H9 (cell line): ENCODE measurements around the gene SULT1C3. TPM values are rescaled to one million over a fixed set of nuclear protein-coding genes. Genes with fewer than 3 reads are reported as not detected.

Experiments used
- DNase-seq: peaks from one replicate; pipeline ENCODE4 v3.0.0-alpha.2; 2017
- H2AFZ ChIP-seq: one replicate; pipeline ENCODE4 v1.6.1; 2013; ENCODE audit warnings: mild to moderate bottlenecking, low read length, control low read depth, moderate library complexity
- H2AK5ac ChIP-seq: 2 replicates; pipeline ENCODE4 v1.6.1; 2013; ENCODE audit warnings: low read length, control low read depth, mixed read lengths; ENCODE audit not compliant: insufficient read length
- H2BK120ac ChIP-seq: one replicate; pipeline ENCODE4 v1.6.1; 2013; ENCODE audit warnings: low read depth, mild to moderate bottlenecking, low read length, control low read depth, inconsistent platforms; ENCODE audit not compliant: poor library complexity, severe bottlenecking
- H2BK12ac ChIP-seq: 2 replicates; pipeline ENCODE4 v1.6.1; 2013; ENCODE audit warnings: low read length, control low read depth, mixed read lengths, low read depth; ENCODE audit not compliant: insufficient read length
- H2BK15ac ChIP-seq: 2 replicates; pipeline ENCODE4 v1.6.1; 2013; ENCODE audit warnings: low read depth, low read length, control low read depth
- H2BK20ac ChIP-seq: one replicate; pipeline ENCODE4 v1.6.1; 2013; ENCODE audit warnings: low read depth, mild to moderate bottlenecking, low read length, control low read depth, inconsistent platforms; ENCODE audit not compliant: poor library complexity, severe bottlenecking
- H2BK5ac ChIP-seq: 2 replicates; pipeline ENCODE4 v1.6.1; 2013; ENCODE audit warnings: low read length, control low read depth, mixed read lengths; ENCODE audit not compliant: insufficient read length
- H3K14ac ChIP-seq: 2 replicates; pipeline ENCODE4 v1.6.1; 2013; ENCODE audit warnings: low read length, control low read depth; ENCODE audit not compliant: insufficient read depth
- H3K18ac ChIP-seq: 2 replicates; pipeline ENCODE4 v1.6.1; 2013; ENCODE audit warnings: low read depth, mild to moderate bottlenecking, mixed read lengths, low read length, control low read depth; ENCODE audit not compliant: insufficient read length
- H3K23ac ChIP-seq: 2 replicates; pipeline ENCODE4 v1.6.1; 2013; ENCODE audit warnings: low read length, control low read depth, mixed read lengths, low read depth; ENCODE audit not compliant: insufficient read length
- H3K23me2 ChIP-seq: 2 replicates; pipeline ENCODE4 v1.6.1; 2013; ENCODE audit warnings: low read depth, mild to moderate bottlenecking, mixed read lengths, low read length, control low read depth; ENCODE audit not compliant: insufficient read length, poor library complexity, severe bottlenecking
- H3K27ac ChIP-seq: 2 replicates; pipeline ENCODE4 v1.5.1; 2013; ENCODE audit warnings: low read length, control low read depth, mixed read lengths, low read depth; ENCODE audit not compliant: insufficient read length
- H3K27me3 ChIP-seq: 2 replicates; pipeline ENCODE4 v1.6.1; 2013; ENCODE audit warnings: low read length, control low read depth, inconsistent platforms; ENCODE audit not compliant: insufficient read depth
- H3K4ac ChIP-seq: 2 replicates; pipeline ENCODE4 v1.6.1; 2013; ENCODE audit warnings: low read depth, mild to moderate bottlenecking, control low read depth, inconsistent platforms, low read length, moderate library complexity
- H3K4me1 ChIP-seq: 2 replicates; pipeline ENCODE4 v1.6.1; 2013; ENCODE audit warnings: low read length, control low read depth, inconsistent platforms; ENCODE audit not compliant: insufficient read depth
- H3K4me2 ChIP-seq: 2 replicates; pipeline ENCODE4 v1.6.1; 2013; ENCODE audit warnings: low read length, control low read depth, mixed read lengths; ENCODE audit not compliant: insufficient read length, insufficient read depth
- H3K56ac ChIP-seq: 2 replicates; pipeline ENCODE4 v1.6.1; 2013; ENCODE audit warnings: low read depth, mild to moderate bottlenecking, mixed read lengths, low read length, control low read depth; ENCODE audit not compliant: insufficient read length
- H3K79me1 ChIP-seq: 2 replicates; pipeline ENCODE4 v1.6.1; 2013; ENCODE audit warnings: low read depth, mild to moderate bottlenecking, moderate library complexity, low read length, control low read depth, inconsistent platforms; ENCODE audit not compliant: insufficient read depth, poor library complexity, severe bottlenecking
- H3K79me2 ChIP-seq: 2 replicates; pipeline ENCODE4 v1.6.1; 2013; ENCODE audit warnings: low read length, control low read depth, inconsistent platforms; ENCODE audit not compliant: insufficient read depth
- H3K9ac ChIP-seq: 2 replicates; pipeline ENCODE4 v1.6.1; 2013; ENCODE audit warnings: low read length, control low read depth, mixed read lengths; ENCODE audit not compliant: insufficient read length; ENCODE audit errors: extremely low read depth
- H3K9me3 ChIP-seq: one replicate; pipeline ENCODE4 v1.6.1; 2013; ENCODE audit warnings: low read depth, low read length, inconsistent platforms; ENCODE audit not compliant: control insufficient read depth
- H3T11ph ChIP-seq: one replicate; pipeline ENCODE4 v1.6.1; 2013; ENCODE audit warnings: mild to moderate bottlenecking, low read length, control low read depth, inconsistent platforms
- H4K20me1 ChIP-seq: one replicate; pipeline ENCODE4 v1.6.1; 2013; ENCODE audit not compliant: control insufficient read depth, insufficient read length, insufficient read depth
- H4K5ac ChIP-seq: 2 replicates; pipeline ENCODE4 v1.6.1; 2013; ENCODE audit warnings: low read depth, mild to moderate bottlenecking, mixed read lengths, low read length, control low read depth; ENCODE audit not compliant: insufficient read length
- H4K8ac ChIP-seq: replicated peaks from 2 replicates; pipeline ENCODE4 v1.6.1; 2013; ENCODE audit warnings: low read length, control low read depth, mixed read lengths, low read depth; ENCODE audit not compliant: insufficient read length
- H4K91ac ChIP-seq: 2 replicates; pipeline ENCODE4 v1.6.1; 2013; ENCODE audit warnings: low read depth, mild to moderate bottlenecking, moderate library complexity, mixed read lengths, low read length, control low read depth; ENCODE audit not compliant: insufficient read length
- H3K27ac Mint-ChIP-seq, 3 experiments: 2 replicates in 2 of 3; 3 replicates in 1 of 3; pipeline ENCODE4 v1.8.0; 2020 to 2021; ENCODE audit warnings: mixed read lengths in 3 of 3, mild to moderate bottlenecking in 1 of 3, moderate library complexity in 1 of 3
- H3K27me3 Mint-ChIP-seq: 2 replicates; pipeline ENCODE4 v1.8.0; 2021; ENCODE audit warnings: low read depth, mild to moderate bottlenecking, moderate library complexity, mixed read lengths
- H3K36me3 Mint-ChIP-seq, 3 experiments: 2 replicates in 2 of 3; 3 replicates in 1 of 3; pipeline ENCODE4 v1.8.0; 2020 to 2021; ENCODE audit warnings: low read depth in 3 of 3, mixed read lengths in 3 of 3; ENCODE audit not compliant: insufficient read depth in 1 of 3
- H3K4me1 Mint-ChIP-seq, 2 experiments: 2 replicates each; pipeline ENCODE4 v1.8.0; 2020; ENCODE audit warnings: mixed read lengths in 2 of 2
- H3K4me3 Mint-ChIP-seq, 2 experiments: 2 replicates in 1 of 2; 3 replicates in 1 of 2; pipeline ENCODE4 v1.8.0; 2020 to 2021; ENCODE audit warnings: mild to moderate bottlenecking in 2 of 2, mixed read lengths in 2 of 2, moderate library complexity in 1 of 2
- H3K9me3 Mint-ChIP-seq, 2 experiments: 2 replicates in 1 of 2; 3 replicates in 1 of 2; pipeline ENCODE4 v1.8.0; 2020; ENCODE audit warnings: mild to moderate bottlenecking in 2 of 2, mixed read lengths in 2 of 2, moderate library complexity in 1 of 2
- WGBS: extraction: QIAGEN DNeasy Blood & Tissue Kit; methylation state at CpG from one replicate; pipeline ENCODE4 v1.1.7; 2013; ENCODE audit warnings: missing lambda C conversion rate, low lambda C conversion rate, mixed read lengths; ENCODE audit not compliant: insufficient read length; ENCODE audit errors: extremely low coverage; 5-methylcytosine and 5-hydroxymethylcytosine counted together
- total RNA-seq: library from RNA; stranded (reverse); gene quantifications from 2 replicates; pipeline ENCODE4 v1.2.1, GENCODE V29; 2021
- TF ChIP-seq, protein P1 (sequence below): fragments of 200-600 bp; sonication (generic); conservative IDR thresholded peaks from 3 replicates; pipeline ENCODE4 v1.8.0; 2021; ENCODE audit warnings: antibody characterized with exemption, mild to moderate bottlenecking

Gene SULT1C3
- total RNA-seq, 1 experiment from 2014 or later: not detected

DNA sequence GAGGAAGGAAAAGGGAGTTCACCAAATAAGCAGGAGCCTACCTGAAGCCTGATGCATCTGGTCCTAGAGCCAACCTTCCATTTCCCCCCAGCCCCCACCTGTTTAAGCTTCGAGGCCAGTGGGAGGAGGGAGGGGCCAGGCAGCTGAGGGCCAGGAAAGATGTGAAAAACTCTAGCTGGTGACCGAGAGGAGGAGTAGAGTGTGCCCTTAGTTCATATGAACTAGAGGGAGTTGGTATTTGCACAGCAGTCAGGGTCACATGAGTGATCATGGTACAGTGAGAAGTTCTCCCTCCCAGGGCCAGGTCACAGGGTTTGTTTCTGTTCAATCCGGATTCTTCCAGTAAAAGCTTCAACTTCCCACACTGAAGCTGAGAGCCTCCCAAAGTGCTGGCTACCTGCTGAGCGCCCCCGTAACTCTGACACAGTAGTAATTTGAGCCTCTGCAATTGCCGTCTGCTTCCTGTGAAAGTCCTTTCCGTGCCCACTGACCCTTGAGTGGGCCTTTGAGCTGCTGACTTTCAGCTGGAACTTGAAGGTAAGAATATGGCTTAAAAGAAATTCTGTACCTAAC is 48.9 kb downstream of the SULT1C3 start, which contains the start of gene SULT1C2:
Gene SULT1C2, plus strand, starts transcription at position 362 of the 573 bp plus-strand sequence. CDS start 4,773 bp downstream, outside the sequence.
- H3K9ac ChIP-seq: peak within 1 kb of the TSS; percentile 31
- no peaks in the 10 kb centered on the region for H4K20me1 ChIP-seq
- H2BK15ac ChIP-seq: no peak within 1 kb of the TSS
- H3K9me3 ChIP-seq: no peaks in the 10 kb centered on the region
- no peaks in the 10 kb centered on the region; the same call in 1 of the 2 replicates for H3K4me1 ChIP-seq
- whole genome bisulfite sequencing: no CpG with 5 or more reads among the region's 7 CpGs
- H3K4me3 Mint-ChIP-seq: peak within 1 kb of the TSS; percentile 30 to 54; a peak in 3 of 5 replicates
- no peaks in the 10 kb centered on the region for H3K23me2 ChIP-seq
- H3K56ac ChIP-seq: no peak within 1 kb of the TSS
- no peak within 1 kb of the TSS for H3T11ph ChIP-seq
- peak within 1 kb of the TSS; percentile 33 to 71 (median 58); a peak in 6 of 7 replicates for H3K27ac Mint-ChIP-seq
- H2AFZ ChIP-seq: no peak within 1 kb of the TSS
- no peaks in the 10 kb centered on the region for H3K27me3 ChIP-seq
- H3K4me2 ChIP-seq: peak within 1 kb of the TSS; percentile 49
- no peak within 1 kb of the TSS for H3K23ac ChIP-seq
- TF ChIP-seq, protein P1, sequence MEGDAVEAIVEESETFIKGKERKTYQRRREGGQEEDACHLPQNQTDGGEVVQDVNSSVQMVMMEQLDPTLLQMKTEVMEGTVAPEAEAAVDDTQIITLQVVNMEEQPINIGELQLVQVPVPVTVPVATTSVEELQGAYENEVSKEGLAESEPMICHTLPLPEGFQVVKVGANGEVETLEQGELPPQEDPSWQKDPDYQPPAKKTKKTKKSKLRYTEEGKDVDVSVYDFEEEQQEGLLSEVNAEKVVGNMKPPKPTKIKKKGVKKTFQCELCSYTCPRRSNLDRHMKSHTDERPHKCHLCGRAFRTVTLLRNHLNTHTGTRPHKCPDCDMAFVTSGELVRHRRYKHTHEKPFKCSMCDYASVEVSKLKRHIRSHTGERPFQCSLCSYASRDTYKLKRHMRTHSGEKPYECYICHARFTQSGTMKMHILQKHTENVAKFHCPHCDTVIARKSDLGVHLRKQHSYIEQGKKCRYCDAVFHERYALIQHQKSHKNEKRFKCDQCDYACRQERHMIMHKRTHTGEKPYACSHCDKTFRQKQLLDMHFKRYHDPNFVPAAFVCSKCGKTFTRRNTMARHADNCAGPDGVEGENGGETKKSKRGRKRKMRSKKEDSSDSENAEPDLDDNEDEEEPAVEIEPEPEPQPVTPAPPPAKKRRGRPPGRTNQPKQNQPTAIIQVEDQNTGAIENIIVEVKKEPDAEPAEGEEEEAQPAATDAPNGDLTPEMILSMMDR: no peak
- no peaks in the 10 kb centered on the region; a peak in 1 of 7 replicates for H3K36me3 Mint-ChIP-seq
- no peak within 1 kb of the TSS for H2BK120ac ChIP-seq
- H4K5ac ChIP-seq: peak within 1 kb of the TSS; percentile 19
- H4K91ac ChIP-seq: no peak within 1 kb of the TSS
- peak within 1 kb of the TSS; percentile 45 for H3K18ac ChIP-seq
- H2BK20ac ChIP-seq: no peak within 1 kb of the TSS
- peaks cover 15 to 18% of the 10 kb centered on the region in 2 experiments for H3K4me1 Mint-ChIP-seq
- H4K8ac ChIP-seq: no peak within 1 kb of the TSS
- H3K4ac ChIP-seq: no peak within 1 kb of the TSS
- H3K9me3 Mint-ChIP-seq: peaks cover 0 to 2% of the 10 kb centered on the region in 2 experiments; a peak in 3 of 5 replicates
- H3K14ac ChIP-seq: peak within 1 kb of the TSS; percentile 48; the same call in 1 of the 2 replicates
- no peak within 1 kb of the TSS for H2BK5ac ChIP-seq
- H3K27ac ChIP-seq: no peak within 1 kb of the TSS
- H2AK5ac ChIP-seq: no peak within 1 kb of the TSS
- no peaks in the 10 kb centered on the region for H3K79me2 ChIP-seq
- peak; percentile 67 for DNase-seq
- no peaks in the 10 kb centered on the region; the same call in none of the 2 replicates for H3K27me3 Mint-ChIP-seq
- no peaks in the 10 kb centered on the region for H3K79me1 ChIP-seq
- no peak within 1 kb of the TSS for H2BK12ac ChIP-seq
